Aorta (tissue), 5 donors: Measurements from ENCODE around the gene HOXB3. TPM values are rescaled to one million over a fixed set of nuclear protein-coding genes. Genes with fewer than 3 reads are reported as not detected.
A peak's percentile ranks its signal among the peaks of the same experiment; 100 is the strongest.

ENCODE experiments used
- ATAC-seq: fragments of 200-7000 bp; cut with Tn5 transposase; one replicate; pipeline ENCODE4 v1.9.1; 2022; ENCODE audit warnings: moderate library complexity; ENCODE audit not compliant: low FRiP score
- DNase-seq, 2 donors: peaks; one replicate each; pipeline ENCODE4 v3.0.0-alpha.2; 2020
- H3K27ac ChIP-seq, 2 donors: one replicate each; pipeline ENCODE4 v1.5.1; 2013; ENCODE audit warnings: low read length in 2 of 2, mild to moderate bottlenecking in 2 of 2, moderate library complexity in 2 of 2, control low read depth in 1 of 2, inconsistent platforms in 1 of 2, low read depth in 1 of 2
- H3K27me3 ChIP-seq, 2 donors: one replicate each; pipeline ENCODE4 v1.6.1; 2013; ENCODE audit warnings: control low read depth in 1 of 2, low read length in 1 of 2, mild to moderate bottlenecking in 1 of 2, moderate library complexity in 1 of 2; ENCODE audit not compliant: insufficient read depth in 2 of 2, control insufficient read depth in 1 of 2
- H3K36me3 ChIP-seq, 2 donors: one replicate each; pipeline ENCODE4 v1.6.1; 2013; ENCODE audit warnings: control low read depth in 1 of 2, low read length in 1 of 2, mild to moderate bottlenecking in 1 of 2; ENCODE audit not compliant: insufficient read depth in 2 of 2, control insufficient read depth in 1 of 2
- H3K4me1 ChIP-seq, 2 donors: one replicate each; pipeline ENCODE4 v1.6.1; 2013; ENCODE audit warnings: low read length in 2 of 2, control low read depth in 1 of 2, mild to moderate bottlenecking in 1 of 2, moderate library complexity in 1 of 2; ENCODE audit not compliant: insufficient read depth in 2 of 2, control insufficient read depth in 1 of 2
- H3K4me3 ChIP-seq, 2 donors: one replicate each; pipeline ENCODE4 v1.5.1; 2013; ENCODE audit warnings: low read length in 2 of 2, control low read depth in 1 of 2, mild to moderate bottlenecking in 1 of 2
- H3K9me3 ChIP-seq: one replicate; pipeline ENCODE4 v1.6.1; 2013; ENCODE audit warnings: mild to moderate bottlenecking, low read length; ENCODE audit not compliant: control insufficient read depth
- WGBS, 2 donors: extraction: QIAGEN DNeasy Blood & Tissue Kit; methylation state at CpG; one replicate each; pipeline ENCODE4 v1.1.7; 2013; 5-methylcytosine and 5-hydroxymethylcytosine counted together
- intact Hi-C, 2 donors: fragments of 100-400 bp; cut with DNase I; formaldehyde crosslinking; loops; one replicate each; pipeline versions ENCODE4 v1.14.2 to v1.15.0; 2022
- polyA plus RNA-seq, 2 donors: library from polyadenylated mRNA; stranded (reverse); fragments of 200-250 nt; gene quantifications; one replicate each; pipeline ENCODE4 v1.2.3, GENCODE V29; 2013
- total RNA-seq, 2 donors: library from RNA; stranded (reverse); fragmentation: NEBNext Ultra II Directional; extraction: Animal tissue kit (Norgen Biotek cat#: 25700); gene quantifications; one replicate each; pipeline ENCODE4 v1.2.1, GENCODE V29; 2021
- donor health status: healthy with polysubstance abuse.
- donor health status: Bipolar disorder and iron deficiency.
- donor health status: DM: no; HTN: no; CAD: no.
- donor health status: DM: no; HTN: no; CAD: no.
- donor health status: DM: yes; HTN: yes; CAD: no.

HOXB3 gene
- total and polyA plus RNA-seq, 4 donors, result 2.4 to 62.9 (median 25.3) TPM

GRCh38 chr17:48586355-48587258, 3.4 kb downstream of the HOXB3 start:
- WGBS, 2 donors, result 51 to 71% methylated on average over 34 of the region's 34 CpGs
- Histone ChIP-seq H3K9me3 (no peaks in the 10 kb centered on the region), H3K4me3 (no peak overlapping the region), H3K27me3 (no peaks in the 10 kb centered on the region), H3K36me3 (no peaks in the 10 kb centered on the region), H3K4me1 (no peaks in the 10 kb centered on the region), H3K27ac (no peak overlapping the region)
- no peak for DNase-seq
- ATAC-seq, result no peak
- intact Hi-C loops, result no loop called here

GRCh38 chr17:48584223-48584741, 5.8 kb downstream of the HOXB3 start:
- intact Hi-C loops, result no loop called here
- DNase-seq (no peak), ATAC-seq (no peak)
- H3K27me3 ChIP-seq, result no peaks in the 10 kb centered on the region
- no peaks in the 10 kb centered on the region for H3K4me1 ChIP-seq
- H3K27ac ChIP-seq, result no peak overlapping the region
- no peak overlapping the region for H3K4me3 ChIP-seq
- H3K36me3 ChIP-seq, result no peaks in the 10 kb centered on the region
- H3K9me3 ChIP-seq, result no peaks in the 10 kb centered on the region
- WGBS, 2 donors, result 60 to 64% methylated on average over 2 of the region's 2 CpGs

- Histone ChIP-seq H3K27ac (no peak overlapping the region), H3K9me3 (no peaks in the 10 kb centered on the region), H3K4me1 (no peaks in the 10 kb centered on the region), H3K36me3 (no peaks in the 10 kb centered on the region), H3K27me3 (no peaks in the 10 kb centered on the region), H3K4me3 (no peak overlapping the region)
- DNase-seq (no peak), ATAC-seq (no peak)
- 89 to 94% methylated on average over 3 of the region's 3 CpGs for whole genome bisulfite sequencing, 2 donors
- intact Hi-C loops, result no loop called here
Observed at GRCh38 chr17:48583708-48584222, 6.3 kb downstream of the HOXB3 start.

- DNase-seq (no peak), ATAC-seq (no peak)
- Histone ChIP-seq H3K4me3 (no peak overlapping the region), H3K4me1 (no peaks in the 10 kb centered on the region), H3K27me3 (no peaks in the 10 kb centered on the region), H3K36me3 (no peaks in the 10 kb centered on the region), H3K27ac (peak overlapping the region; percentile 11 to 49), H3K9me3 (no peaks in the 10 kb centered on the region)
- 33 to 53% methylated on average over 7 of the region's 7 CpGs for WGBS, 2 donors
- intact Hi-C loops, result no loop called here
Observed at GRCh38 chr17:48582750-48583069, 7.3 kb downstream of the HOXB3 start.

- Histone ChIP-seq H3K27ac (no peak overlapping the region), H3K4me3 (no peak overlapping the region), H3K4me1 (no peaks in the 10 kb centered on the region), H3K36me3 (no peaks in the 10 kb centered on the region), H3K9me3 (no peaks in the 10 kb centered on the region), H3K27me3 (no peaks in the 10 kb centered on the region)
- ATAC-seq (no peak), DNase-seq (no peak)
- intact Hi-C loops, result no loop called here
- 75 to 77% methylated on average over 26 of the region's 26 CpGs for WGBS, 2 donors
Observed at GRCh38 chr17:48579760-48580554, 10.1 kb downstream of the HOXB3 start.

- Histone ChIP-seq H3K4me3 (no peak overlapping the region), H3K27ac (no peak overlapping the region), H3K4me1 (peaks cover 0 to 5% of the 10 kb centered on the region in 2 donors), H3K9me3 (no peaks in the 10 kb centered on the region), H3K27me3 (no peaks in the 10 kb centered on the region), H3K36me3 (no peaks in the 10 kb centered on the region)
- ATAC-seq (no peak), DNase-seq (no peak)
- intact Hi-C loops, result no loop called here
- WGBS, 2 donors, result 70 to 80% methylated on average over 7 of the region's 7 CpGs
Observed at GRCh38 chr17:48579471-48579759, 10.6 kb downstream of the HOXB3 start.

- ATAC-seq (no peak), DNase-seq (no peak)
- Histone ChIP-seq H3K27me3 (no peaks in the 10 kb centered on the region), H3K4me1 (peaks cover 0 to 7% of the 10 kb centered on the region in 2 donors), H3K4me3 (peak overlapping the region; percentile 39 to 68), H3K36me3 (no peaks in the 10 kb centered on the region), H3K9me3 (no peaks in the 10 kb centered on the region), H3K27ac (peak overlapping the region; percentile 47 to 62)
- intact Hi-C loops, result no loop called here
- WGBS, 2 donors, result 30 to 39% methylated on average over 39 to 43 of the region's 43 CpGs
Observed at GRCh38 chr17:48578616-48579470, 11.2 kb downstream of the HOXB3 start.

- intact Hi-C loops, result loop anchor here in 1 of 2 donors (1.0 kb wide), 2 partner anchors 31 to 35 kb away; no protein-coding TSS in a partner anchor
Observed at GRCh38 chr17:48577946-48578615, 12.0 kb downstream of the HOXB3 start, which contains the start of gene HOXB4. Gene HOXB4 (minus strand): TSS chr17:48578350. CDS start chr17:48578319, 31 bp downstream.

More at GRCh38 chr17:48577946-48578615, 12.0 kb downstream of the HOXB3 start, which contains the start of gene HOXB4:
- Histone ChIP-seq H3K36me3 (no peaks in the 10 kb centered on the region), H3K9me3 (no peaks in the 10 kb centered on the region), H3K4me3 (peak within 1 kb of the TSS; percentile 40 to 68), H3K27ac (peak within 1 kb of the TSS; percentile 49 to 88), H3K27me3 (no peaks in the 10 kb centered on the region), H3K4me1 (peaks cover 0 to 7% of the 10 kb centered on the region in 2 donors)
- DNase-seq (peak; percentile 90 to 92), ATAC-seq (peak; percentile 71)
- WGBS, 2 donors, result 0 to 1% methylated on average over 31 to 58 of the region's 58 CpGs
